HG03135 (cell line): Measurements from ENCODE around the gene YAF2.
A peak's percentile ranks its signal among the peaks of the same experiment; 100 is the strongest.
"Not testable (repeated sequence)": the region's sequence is repeated elsewhere in the genome, so short reads cannot be mapped to it uniquely, and the experiment has no call there.

Source experiments
- ATAC-seq: cut with Tn5 transposase; IDR thresholded peaks from one replicate; pipeline ENCODE4 v1.9.1; 2021; ENCODE audit warnings: mild to moderate bottlenecking, moderate library complexity; ENCODE audit not compliant: unreplicated experiment

Gene YAF2

GRCh38 chr12:42255221-42255865, 17.3 kb upstream of the YAF2 start:
- ATAC-seq: no peak

GRCh38 chr12:42252645-42253044, 14.6 kb upstream of the YAF2 start:
- ATAC-seq: not testable (repeated sequence)

- not testable (repeated sequence) for ATAC-seq
Measured at GRCh38 chr12:42249033-42249432, 11.0 kb upstream of the YAF2 start.

- no peak for ATAC-seq
Measured at GRCh38 chr12:42240131-42240750, 2.2 kb upstream of the YAF2 start.

- no peak for ATAC-seq
Measured at GRCh38 chr12:42237853-42238239, 202 bp downstream of the YAF2 start.

- peak; percentile 82 for ATAC-seq
Measured at GRCh38 chr12:42237052-42237852, 796 bp downstream of the YAF2 start.

- ATAC-seq: no peak
Measured at GRCh38 chr12:42236017-42236416, 2.0 kb downstream of the YAF2 start.

- ATAC-seq: no peak
Measured at GRCh38 chr12:42235426-42235825, 2.6 kb downstream of the YAF2 start.

GRCh38 chr12:42234970-42235369, 3.1 kb downstream of the YAF2 start:
- ATAC-seq: no peak

- ATAC-seq: not testable (repeated sequence)
Measured at GRCh38 chr12:42227525-42227924, 10.5 kb downstream of the YAF2 start.

- not testable (repeated sequence) for ATAC-seq
Measured at GRCh38 chr12:42224501-42224900, 13.5 kb downstream of the YAF2 start.

GRCh38 chr12:42222724-42223123, 15.3 kb downstream of the YAF2 start:
- ATAC-seq: no peak

GRCh38 chr12:42221726-42222125, 16.3 kb downstream of the YAF2 start:
- ATAC-seq: no peak

- ATAC-seq: no peak
Measured at GRCh38 chr12:42217656-42218055, 20.4 kb downstream of the YAF2 start.

- no peak for ATAC-seq
Measured at GRCh38 chr12:42216737-42217136, 21.3 kb downstream of the YAF2 start.

- ATAC-seq: not testable (repeated sequence)
Measured at GRCh38 chr12:42215759-42216158, 22.3 kb downstream of the YAF2 start.

GRCh38 chr12:42213954-42214426, 24.1 kb downstream of the YAF2 start:
- no peak for ATAC-seq

GRCh38 chr12:42213023-42213422, 25.0 kb downstream of the YAF2 start:
- ATAC-seq: no peak

GRCh38 chr12:42208574-42208973, 29.5 kb downstream of the YAF2 start:
- no peak for ATAC-seq

- no peak for ATAC-seq
Measured at GRCh38 chr12:42204819-42205218, 33.2 kb downstream of the YAF2 start.

- ATAC-seq: no peak
Measured at GRCh38 chr12:42204362-42204761, 33.7 kb downstream of the YAF2 start.

- ATAC-seq: no peak
Measured at GRCh38 chr12:42201063-42201462, 37.0 kb downstream of the YAF2 start.
